ENCODE measurements around the gene LPIN1.

DNA sequence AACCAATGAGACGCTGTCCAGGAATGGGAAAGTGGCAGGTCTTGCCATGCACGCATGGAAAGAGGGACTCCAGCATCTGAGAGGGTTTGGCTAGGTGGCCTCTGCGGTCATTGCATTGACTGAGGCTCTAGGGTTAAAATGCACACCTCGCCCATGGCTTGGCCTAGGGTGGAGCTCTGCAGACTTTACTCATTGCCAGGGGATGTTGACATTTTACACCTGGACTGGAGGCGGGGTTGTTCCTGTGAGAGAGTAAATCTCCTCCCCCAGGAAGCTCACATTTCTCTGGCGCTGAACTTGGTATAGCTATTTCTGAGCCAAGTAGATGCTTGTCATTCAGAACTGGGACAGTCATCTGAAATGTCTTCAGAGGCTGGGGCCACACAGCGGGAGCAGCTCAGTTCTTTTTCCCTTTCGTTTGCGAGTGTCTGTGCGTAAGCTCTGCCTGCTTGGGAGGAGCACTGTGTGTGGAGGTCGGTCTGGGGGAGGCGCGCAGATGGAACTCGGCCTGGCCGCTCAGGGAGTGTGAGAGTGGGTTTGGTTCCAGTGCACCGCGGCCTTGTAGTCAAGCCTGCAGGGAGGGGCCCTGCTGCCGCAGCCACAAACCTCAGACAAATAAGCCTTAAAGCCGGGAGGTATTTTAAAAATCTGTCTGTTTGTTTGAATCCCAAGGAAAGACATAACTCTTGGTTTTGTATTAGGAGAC is 76.5 kb downstream of the LPIN1 start:
- TF ChIP-seq, protein P1, sequence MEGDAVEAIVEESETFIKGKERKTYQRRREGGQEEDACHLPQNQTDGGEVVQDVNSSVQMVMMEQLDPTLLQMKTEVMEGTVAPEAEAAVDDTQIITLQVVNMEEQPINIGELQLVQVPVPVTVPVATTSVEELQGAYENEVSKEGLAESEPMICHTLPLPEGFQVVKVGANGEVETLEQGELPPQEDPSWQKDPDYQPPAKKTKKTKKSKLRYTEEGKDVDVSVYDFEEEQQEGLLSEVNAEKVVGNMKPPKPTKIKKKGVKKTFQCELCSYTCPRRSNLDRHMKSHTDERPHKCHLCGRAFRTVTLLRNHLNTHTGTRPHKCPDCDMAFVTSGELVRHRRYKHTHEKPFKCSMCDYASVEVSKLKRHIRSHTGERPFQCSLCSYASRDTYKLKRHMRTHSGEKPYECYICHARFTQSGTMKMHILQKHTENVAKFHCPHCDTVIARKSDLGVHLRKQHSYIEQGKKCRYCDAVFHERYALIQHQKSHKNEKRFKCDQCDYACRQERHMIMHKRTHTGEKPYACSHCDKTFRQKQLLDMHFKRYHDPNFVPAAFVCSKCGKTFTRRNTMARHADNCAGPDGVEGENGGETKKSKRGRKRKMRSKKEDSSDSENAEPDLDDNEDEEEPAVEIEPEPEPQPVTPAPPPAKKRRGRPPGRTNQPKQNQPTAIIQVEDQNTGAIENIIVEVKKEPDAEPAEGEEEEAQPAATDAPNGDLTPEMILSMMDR (IDR thresholded peaks at IDR 0.05 in 8 of 11, conservative IDR thresholded peaks at IDR 0.05 in 3 of 11): no peak
- peak in 1 of 3 donors; percentile 43 for TF ChIP-seq POLR2AphosphoS5 (IDR thresholded peaks at IDR 0.05)
- TF ChIP-seq POLR2A (IDR thresholded peaks at IDR 0.05): no peak
